DND-41 (cell line): ENCODE results near the gene RPA1.

Experiments used
- ATAC-seq: fragments of 200-7000 bp; cut with Tn5 transposase; 3 replicates; pipeline ENCODE4 v1.9.1; 2021; ENCODE audit warnings: low read depth; ENCODE audit not compliant: insufficient read depth
- DNase-seq: peaks from one replicate; pipeline ENCODE4 v3.0.0-alpha.2; 2020
- H2AFZ ChIP-seq: 2 replicates; pipeline ENCODE4 v1.6.0; 2012; ENCODE audit warnings: low read depth, low read length
- H3K27ac ChIP-seq: 2 replicates; pipeline ENCODE4 v1.5.1; 2012; ENCODE audit warnings: low read length, inconsistent platforms
- H3K27me3 ChIP-seq: fragments of 200-600 bp; sonication (generic); 2 replicates; pipeline ENCODE4 v1.6.0; 2012; ENCODE audit warnings: low read length, mild to moderate bottlenecking, inconsistent platforms; ENCODE audit not compliant: insufficient read depth, poor library complexity
- H3K36me3 ChIP-seq: 2 replicates; pipeline ENCODE4 v1.5.1; 2012; ENCODE audit warnings: low read length, inconsistent platforms; ENCODE audit not compliant: insufficient read depth
- H3K4me1 ChIP-seq: 2 replicates; pipeline ENCODE4 v1.5.1; 2012; ENCODE audit warnings: mild to moderate bottlenecking, low read length; ENCODE audit not compliant: insufficient read depth
- H3K4me2 ChIP-seq: 2 replicates; pipeline ENCODE4 v1.6.0; 2012; ENCODE audit warnings: mild to moderate bottlenecking, moderate library complexity, low read length, inconsistent platforms; ENCODE audit not compliant: insufficient read depth
- H3K4me3 ChIP-seq, 2 experiments: fragments of 200-600 bp in 1 of 2; shearing (Covaris generic) in 1 of 2; 2 replicates each; pipeline ENCODE4 v1.5.1; 2012 to 2016; ENCODE audit warnings: inconsistent platforms in 2 of 2, low read length in 2 of 2, mild to moderate bottlenecking in 2 of 2, low read depth in 1 of 2, moderate library complexity in 1 of 2
- H3K79me2 ChIP-seq: 2 replicates; pipeline ENCODE4 v1.6.0; 2012; ENCODE audit warnings: low read length, inconsistent platforms; ENCODE audit not compliant: insufficient read depth
- H3K9ac ChIP-seq: 2 replicates; pipeline ENCODE4 v1.6.0; 2012; ENCODE audit warnings: low read depth, mild to moderate bottlenecking, inconsistent platforms, low read length, moderate library complexity
- H3K9me3 ChIP-seq: 2 replicates; pipeline ENCODE4 v1.5.1; 2012; ENCODE audit warnings: low read length, moderate library complexity, mild to moderate bottlenecking, inconsistent platforms; ENCODE audit not compliant: insufficient read depth, severe bottlenecking
- H4K20me1 ChIP-seq: 2 replicates; pipeline ENCODE4 v1.6.0; 2012; ENCODE audit warnings: low read length; ENCODE audit not compliant: insufficient read depth
- CTCF ChIP-seq: IDR thresholded peaks from 2 replicates; pipeline ENCODE4 v1.5.1; 2012; ENCODE audit warnings: borderline replicate concordance, low read length, moderate library complexity, mild to moderate bottlenecking; ENCODE audit not compliant: poor library complexity, severe bottlenecking; ENCODE audit errors: extremely low read depth
- EZH2 ChIP-seq: IDR thresholded peaks from 3 replicates; pipeline ENCODE4 v1.6.1; 2012; ENCODE audit warnings: borderline replicate concordance, low read depth, mild to moderate bottlenecking, moderate library complexity, low read length, inconsistent platforms; ENCODE audit not compliant: severe bottlenecking

The RPA1 gene

GRCh38 chr17:1896243-1897104 lies 66.7 kb downstream of the RPA1 start:
- DNase-seq = no peak
- ATAC-seq = no peak
- H3K4me2 ChIP-seq = no peak overlapping the region
- H3K4me3 ChIP-seq = no peak overlapping the region
- no peaks in the 10 kb centered on the region for H3K79me2 ChIP-seq
- 0 out of 2 replicates have a peak, but pooled peaks cover 5% of the 10 kb centered on the region for H4K20me1 ChIP-seq
- no peak overlapping the region for H3K9ac ChIP-seq
- no peak overlapping the region for H3K27ac ChIP-seq
- no peaks in the 10 kb centered on the region for H3K9me3 ChIP-seq
- H3K4me1 ChIP-seq = no peaks in the 10 kb centered on the region
- TF ChIP-seq EZH2 (no peak), CTCF (no peak)
- H2AFZ ChIP-seq = no peak overlapping the region
- no peaks in the 10 kb centered on the region for H3K27me3 ChIP-seq
- H3K36me3 ChIP-seq = peaks cover 73% of the 10 kb centered on the region

- no peak overlapping the region for H3K4me3 ChIP-seq
- H3K9me3 ChIP-seq = no peaks in the 10 kb centered on the region
- ATAC-seq (no peak), DNase-seq (no peak)
- no peaks in the 10 kb centered on the region for H3K79me2 ChIP-seq
- H3K9ac ChIP-seq = no peak overlapping the region
- H3K27me3 ChIP-seq = no peaks in the 10 kb centered on the region
- H4K20me1 ChIP-seq = 0 out of 2 replicates have a peak, but pooled peaks cover 5% of the 10 kb centered on the region
- H3K4me2 ChIP-seq = no peak overlapping the region
- H2AFZ ChIP-seq = no peak overlapping the region
- peaks cover 66% of the 10 kb centered on the region for H3K36me3 ChIP-seq
- H3K4me1 ChIP-seq = no peaks in the 10 kb centered on the region
- no peak for TF ChIP-seq EZH2
- no peak for TF ChIP-seq CTCF
- H3K27ac ChIP-seq = no peak overlapping the region
Measured at GRCh38 chr17:1897105-1897656, 67.4 kb downstream of the RPA1 start.

- Histone ChIP-seq H4K20me1 (0 out of 2 replicates have a peak, but pooled peaks cover 5% of the 10 kb centered on the region), H3K9me3 (no peaks in the 10 kb centered on the region), H3K4me2 (no peak overlapping the region), H3K36me3 (peaks cover 55% of the 10 kb centered on the region), H3K79me2 (no peaks in the 10 kb centered on the region), H3K4me1 (no peaks in the 10 kb centered on the region), H3K4me3 (no peak overlapping the region), H2AFZ (no peak overlapping the region), H3K27me3 (no peaks in the 10 kb centered on the region), H3K9ac (no peak overlapping the region), H3K27ac (no peak overlapping the region)
- ATAC-seq = no peak
- no peak for DNase-seq
- no peak for TF ChIP-seq CTCF
- TF ChIP-seq EZH2 = no peak
Measured at GRCh38 chr17:1898332-1898731, 68.5 kb downstream of the RPA1 start.
